H1 (cell line): ENCODE measurements around the gene ATP13A3. TPM values are rescaled to one million over a fixed set of nuclear protein-coding genes. Genes with fewer than 3 reads are reported as not detected.

Experiments used
- CREB1 ChIP-seq: IDR thresholded peaks from 2 replicates; pipeline ENCODE4 v1.6.1; 2012; ENCODE audit warnings: inconsistent platforms
- EZH2 ChIP-seq: fragments of 200-600 bp; sonication (generic); IDR thresholded peaks from 2 replicates; pipeline ENCODE4 v1.7.1; 2012; ENCODE audit warnings: low read depth, mild to moderate bottlenecking, moderate library complexity, low read length, inconsistent platforms; ENCODE audit not compliant: severe bottlenecking
- KDM1A ChIP-seq: fragments of 200-600, 300-600 bp; sonication (generic); IDR thresholded peaks from 2 replicates; pipeline ENCODE4 v1.7.1; 2016; ENCODE audit warnings: mild to moderate bottlenecking, low read length, borderline replicate concordance
- NANOG ChIP-seq: IDR thresholded peaks from 2 replicates; pipeline ENCODE4 v1.6.1; 2011; ENCODE audit warnings: low read length, low read depth, mild to moderate bottlenecking, inconsistent platforms; ENCODE audit not compliant: insufficient read depth, poor library complexity, severe bottlenecking
- polyA plus RNA-seq, 7 experiments: library from polyadenylated mRNA; depleted of rRNA in 3 of 7; stranded (reverse) in 5 of 7; unstranded in 2 of 7; fragments of >200 nt in 5 of 7; fragments of 200-250 nt in 2 of 7; gene quantifications; 1 replicate in 5 of 7; 2 replicates in 1 of 7; 4 replicates in 1 of 7; pipeline versions ENCODE4 v1.2.1 to v1.2.3, GENCODE V29; 2011 to 2013; ENCODE audit warnings: missing spikeins in 2 of 7, mixed read lengths in 2 of 7
- total RNA-seq: library from RNA; stranded (reverse); fragmentation: NEBNext Ultra II Directional; extraction: Animal tissue kit (Norgen Biotek cat#: 25700); gene quantifications from 2 replicates; pipeline ENCODE4 v1.2.1, GENCODE V29; 2021

The ATP13A3 gene
- total and polyA plus RNA-seq, 2 of the 8 experiments (the other 6 are each of a cell fraction or from before 2014, with no cell fraction given), result 18.6 to 92.2 TPM

- TF ChIP-seq KDM1A (no peak), CREB1 (no peak), NANOG (no peak), EZH2 (no peak)
Measured at GRCh38 chr3:194532591-194532990, 45.8 kb upstream of the ATP13A3 start (continued).
